K562 (cell line): ENCODE results near the gene CCDC127. TPM values are rescaled to one million over a fixed set of nuclear protein-coding genes. Genes with fewer than 3 reads are reported as not detected.
A peak's percentile ranks its signal among the peaks of the same experiment; 100 is the strongest.

ENCODE experiments used
- BMI1 ChIP-seq: fragments of 150-350 bp; IDR thresholded peaks from 2 replicates; pipeline ENCODE4 v1.6.1; 2014; ENCODE audit warnings: low read length
- ELF2 ChIP-seq: fragments of 250-450 bp; sonication (Bioruptor Pico); IDR thresholded peaks from 2 replicates; pipeline ENCODE4 v1.5.0; 2021; ENCODE audit warnings: mild to moderate bottlenecking
- ESRRB ChIP-seq: fragments of 250-450 bp; sonication (Bioruptor Pico); IDR thresholded peaks from 2 replicates; pipeline ENCODE4 v1.5.0; 2020; ENCODE audit warnings: mild to moderate bottlenecking, moderate library complexity, borderline replicate concordance
- NR2F6 ChIP-seq: fragments of 450-650 bp; formaldehyde crosslinking; IDR thresholded peaks from 2 replicates; pipeline ENCODE4 v1.4.0; 2020; ENCODE audit warnings: mild to moderate bottlenecking
- TAF9B ChIP-seq: fragments of 450-650 bp; IDR thresholded peaks from 2 replicates; pipeline ENCODE4 v1.6.1; 2018; ENCODE audit warnings: mild to moderate bottlenecking; ENCODE audit not compliant: partially characterized antibody
- ZMIZ1 ChIP-seq, 2 experiments: fragments of 150-350 bp in 1 of 2; IDR thresholded peaks; 2 replicates each; pipeline ENCODE4 v1.6.1; 2012 to 2016; ENCODE audit warnings: low read depth in 2 of 2, low read length in 2 of 2, mild to moderate bottlenecking in 1 of 2, moderate library complexity in 1 of 2
- ZNF146 ChIP-seq: IDR thresholded peaks from one replicate; pipeline ENCODE4 v1.6.1; 2018; ENCODE audit warnings: missing compliant biosample characterization; ENCODE audit not compliant: unreplicated experiment
- ZNF707 ChIP-seq: fragments of 250-450 bp; sonication (Bioruptor Pico); conservative IDR thresholded peaks from 2 replicates; pipeline ENCODE4 v1.8.0; 2022; ENCODE audit warnings: inconsistent platforms, mild to moderate bottlenecking, moderate library complexity
- polyA plus RNA-seq, 8 experiments: library from polyadenylated mRNA; depleted of rRNA in 4 of 8; stranded (reverse) in 5 of 8; unstranded in 3 of 8; fragments of >200 nt; fragmentation: Nextera tagmentation in 2 of 8; fragmentation: Illumina TruSeq in 1 of 8; extraction: Ambion mirVana in 2 of 8; extraction: Trizol in 1 of 8; gene quantifications; 2 replicates each; pipeline versions ENCODE4 v1.2.1 to v1.2.3, GENCODE V29; 2011 to 2014; ENCODE audit warnings: inconsistent platforms in 1 of 8, missing spikeins in 1 of 8
- total RNA-seq, 7 experiments: library from RNA; depleted of rRNA in 6 of 7; stranded (reverse); fragments of >200 nt in 6 of 7; fragmentation: Illumina TruSeq in 2 of 7; extraction: Trizol in 2 of 7; gene quantifications; 2 replicates each; pipeline versions ENCODE4 v1.2.1 to v1.2.3, GENCODE V29; 2011 to 2021; ENCODE audit warnings: low replicate concordance in 1 of 7
- TF ChIP-seq, protein P1 (sequence below), 2 experiments: IDR thresholded peaks in 1 of 2; conservative IDR thresholded peaks in 1 of 2; 2 replicates each; pipeline ENCODE4 v1.6.1; 2016; ENCODE audit warnings: low read depth in 2 of 2, mild to moderate bottlenecking in 1 of 2, missing compliant biosample characterization in 1 of 2, missing genetic modification characterization in 1 of 2, moderate library complexity in 1 of 2
- TF ChIP-seq, protein P2 (sequence below): sonication (generic); formaldehyde crosslinking; IDR thresholded peaks from 2 replicates; pipeline ENCODE4 v1.8.0; 2022; ENCODE audit warnings: mild to moderate bottlenecking, missing genetic modification reagents
- TF ChIP-seq, protein P3 (sequence below): fragments of 450-650 bp; IDR thresholded peaks from 2 replicates; pipeline ENCODE4 v1.6.1; 2016; ENCODE audit warnings: mild to moderate bottlenecking

Gene CCDC127
- total and polyA plus RNA-seq, 9 of the 15 experiments (the other 6 are each of a cell fraction or from before 2014, with no cell fraction given), result 2.7 to 4.5 (median 4.1) TPM

- TF ChIP-seq ESRRB (CRISPR knock-in tag), result no peak
- no peak for TF ChIP-seq ZNF146 (CRISPR knock-in tag)
- TF ChIP-seq, protein P1, sequence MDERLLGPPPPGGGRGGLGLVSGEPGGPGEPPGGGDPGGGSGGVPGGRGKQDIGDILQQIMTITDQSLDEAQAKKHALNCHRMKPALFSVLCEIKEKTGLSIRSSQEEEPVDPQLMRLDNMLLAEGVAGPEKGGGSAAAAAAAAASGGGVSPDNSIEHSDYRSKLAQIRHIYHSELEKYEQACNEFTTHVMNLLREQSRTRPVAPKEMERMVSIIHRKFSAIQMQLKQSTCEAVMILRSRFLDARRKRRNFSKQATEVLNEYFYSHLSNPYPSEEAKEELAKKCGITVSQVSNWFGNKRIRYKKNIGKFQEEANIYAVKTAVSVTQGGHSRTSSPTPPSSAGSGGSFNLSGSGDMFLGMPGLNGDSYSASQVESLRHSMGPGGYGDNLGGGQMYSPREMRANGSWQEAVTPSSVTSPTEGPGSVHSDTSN (CRISPR knock-in tag; IDR thresholded peaks at IDR 0.05; ENCODE audit: low read depth), result no peak
- TF ChIP-seq, protein P1 (tag; conservative IDR thresholded peaks at IDR 0.05; ENCODE audit: low read depth), result no peak
- no peak for TF ChIP-seq ZNF707 (CRISPR knock-in tag)
- TF ChIP-seq BMI1, result no peak
- no peak for TF ChIP-seq NR2F6
- TF ChIP-seq, protein P2, sequence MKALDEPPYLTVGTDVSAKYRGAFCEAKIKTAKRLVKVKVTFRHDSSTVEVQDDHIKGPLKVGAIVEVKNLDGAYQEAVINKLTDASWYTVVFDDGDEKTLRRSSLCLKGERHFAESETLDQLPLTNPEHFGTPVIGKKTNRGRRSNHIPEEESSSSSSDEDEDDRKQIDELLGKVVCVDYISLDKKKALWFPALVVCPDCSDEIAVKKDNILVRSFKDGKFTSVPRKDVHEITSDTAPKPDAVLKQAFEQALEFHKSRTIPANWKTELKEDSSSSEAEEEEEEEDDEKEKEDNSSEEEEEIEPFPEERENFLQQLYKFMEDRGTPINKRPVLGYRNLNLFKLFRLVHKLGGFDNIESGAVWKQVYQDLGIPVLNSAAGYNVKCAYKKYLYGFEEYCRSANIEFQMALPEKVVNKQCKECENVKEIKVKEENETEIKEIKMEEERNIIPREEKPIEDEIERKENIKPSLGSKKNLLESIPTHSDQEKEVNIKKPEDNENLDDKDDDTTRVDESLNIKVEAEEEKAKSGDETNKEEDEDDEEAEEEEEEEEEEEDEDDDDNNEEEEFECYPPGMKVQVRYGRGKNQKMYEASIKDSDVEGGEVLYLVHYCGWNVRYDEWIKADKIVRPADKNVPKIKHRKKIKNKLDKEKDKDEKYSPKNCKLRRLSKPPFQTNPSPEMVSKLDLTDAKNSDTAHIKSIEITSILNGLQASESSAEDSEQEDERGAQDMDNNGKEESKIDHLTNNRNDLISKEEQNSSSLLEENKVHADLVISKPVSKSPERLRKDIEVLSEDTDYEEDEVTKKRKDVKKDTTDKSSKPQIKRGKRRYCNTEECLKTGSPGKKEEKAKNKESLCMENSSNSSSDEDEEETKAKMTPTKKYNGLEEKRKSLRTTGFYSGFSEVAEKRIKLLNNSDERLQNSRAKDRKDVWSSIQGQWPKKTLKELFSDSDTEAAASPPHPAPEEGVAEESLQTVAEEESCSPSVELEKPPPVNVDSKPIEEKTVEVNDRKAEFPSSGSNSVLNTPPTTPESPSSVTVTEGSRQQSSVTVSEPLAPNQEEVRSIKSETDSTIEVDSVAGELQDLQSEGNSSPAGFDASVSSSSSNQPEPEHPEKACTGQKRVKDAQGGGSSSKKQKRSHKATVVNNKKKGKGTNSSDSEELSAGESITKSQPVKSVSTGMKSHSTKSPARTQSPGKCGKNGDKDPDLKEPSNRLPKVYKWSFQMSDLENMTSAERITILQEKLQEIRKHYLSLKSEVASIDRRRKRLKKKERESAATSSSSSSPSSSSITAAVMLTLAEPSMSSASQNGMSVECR (CRISPR knock-in tag), result peak; percentile 20; the same call in 1 of the 2 replicates
- TF ChIP-seq ZMIZ1 (IDR thresholded peaks at IDR 0.05; ENCODE audit: low read depth in 2 of 2, low read length in 2 of 2), result no peak
- no peak for TF ChIP-seq ELF2
- TF ChIP-seq, protein P3, sequence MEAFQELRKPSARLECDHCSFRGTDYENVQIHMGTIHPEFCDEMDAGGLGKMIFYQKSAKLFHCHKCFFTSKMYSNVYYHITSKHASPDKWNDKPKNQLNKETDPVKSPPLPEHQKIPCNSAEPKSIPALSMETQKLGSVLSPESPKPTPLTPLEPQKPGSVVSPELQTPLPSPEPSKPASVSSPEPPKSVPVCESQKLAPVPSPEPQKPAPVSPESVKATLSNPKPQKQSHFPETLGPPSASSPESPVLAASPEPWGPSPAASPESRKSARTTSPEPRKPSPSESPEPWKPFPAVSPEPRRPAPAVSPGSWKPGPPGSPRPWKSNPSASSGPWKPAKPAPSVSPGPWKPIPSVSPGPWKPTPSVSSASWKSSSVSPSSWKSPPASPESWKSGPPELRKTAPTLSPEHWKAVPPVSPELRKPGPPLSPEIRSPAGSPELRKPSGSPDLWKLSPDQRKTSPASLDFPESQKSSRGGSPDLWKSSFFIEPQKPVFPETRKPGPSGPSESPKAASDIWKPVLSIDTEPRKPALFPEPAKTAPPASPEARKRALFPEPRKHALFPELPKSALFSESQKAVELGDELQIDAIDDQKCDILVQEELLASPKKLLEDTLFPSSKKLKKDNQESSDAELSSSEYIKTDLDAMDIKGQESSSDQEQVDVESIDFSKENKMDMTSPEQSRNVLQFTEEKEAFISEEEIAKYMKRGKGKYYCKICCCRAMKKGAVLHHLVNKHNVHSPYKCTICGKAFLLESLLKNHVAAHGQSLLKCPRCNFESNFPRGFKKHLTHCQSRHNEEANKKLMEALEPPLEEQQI, result no peak
- no peak for TF ChIP-seq TAF9B
These were observed 721 bp upstream of the CCDC127 start (continued) for GRCh38 chr5:218457-219291.
